ENCODE measurements around the gene HNRNPA1. TPM values are rescaled to one million over a fixed set of nuclear protein-coding genes. Genes with fewer than 3 reads are reported as not detected.

Gene HNRNPA1
- polyA plus RNA-seq, 1 donor from 2014 or later, result 613 TPM

- Histone ChIP-seq H3K4me2 (ENCODE audit: low read length) (no peak overlapping the region), H4K20me1 (ENCODE audit: insufficient read depth) (peaks cover 27% of the 10 kb centered on the region), H3K9me2 (ENCODE audit: insufficient read depth, low read length) (no peaks in the 10 kb centered on the region), H3K79me2 (replicated peaks; ENCODE audit: insufficient read depth, low read length) (peaks cover 19% of the 10 kb centered on the region), H3K4me3 (ENCODE audit: low read length) (no peak overlapping the region), H3K27me3 (ENCODE audit: insufficient read depth, low read depth, low read length) (no peaks in the 10 kb centered on the region), H3K27ac (ENCODE audit: low read length) (no peak overlapping the region), H3K36me3 (ENCODE audit: insufficient read depth, low read length) (peaks cover 18% of the 10 kb centered on the region), H2AFZ (ENCODE audit: low read depth, low read length) (no peak overlapping the region), H3K9me3 (ENCODE audit: low read length) (no peaks in the 10 kb centered on the region), H3K9ac (ENCODE audit: low read length) (no peak overlapping the region), H3F3A (ENCODE audit: insufficient read depth, low read length, poor library complexity, severe bottlenecking) (no peaks in the 10 kb centered on the region)
- TF ChIP-seq TAF1 (IDR thresholded peaks at IDR 0.05; ENCODE audit: low read depth), result no peak
- TF ChIP-seq MXI1 (conservative IDR thresholded peaks at IDR 0.05; ENCODE audit: poor library complexity, severe bottlenecking), result no peak
- no peak for TF ChIP-seq EZH2 (IDR thresholded peaks at IDR 0.05; ENCODE audit: borderline replicate concordance, insufficient read depth, low read length, poor library complexity, severe bottlenecking)
- TF ChIP-seq POLR2AphosphoS5 (IDR thresholded peaks at IDR 0.05), result no peak
- TF ChIP-seq, protein P1, sequence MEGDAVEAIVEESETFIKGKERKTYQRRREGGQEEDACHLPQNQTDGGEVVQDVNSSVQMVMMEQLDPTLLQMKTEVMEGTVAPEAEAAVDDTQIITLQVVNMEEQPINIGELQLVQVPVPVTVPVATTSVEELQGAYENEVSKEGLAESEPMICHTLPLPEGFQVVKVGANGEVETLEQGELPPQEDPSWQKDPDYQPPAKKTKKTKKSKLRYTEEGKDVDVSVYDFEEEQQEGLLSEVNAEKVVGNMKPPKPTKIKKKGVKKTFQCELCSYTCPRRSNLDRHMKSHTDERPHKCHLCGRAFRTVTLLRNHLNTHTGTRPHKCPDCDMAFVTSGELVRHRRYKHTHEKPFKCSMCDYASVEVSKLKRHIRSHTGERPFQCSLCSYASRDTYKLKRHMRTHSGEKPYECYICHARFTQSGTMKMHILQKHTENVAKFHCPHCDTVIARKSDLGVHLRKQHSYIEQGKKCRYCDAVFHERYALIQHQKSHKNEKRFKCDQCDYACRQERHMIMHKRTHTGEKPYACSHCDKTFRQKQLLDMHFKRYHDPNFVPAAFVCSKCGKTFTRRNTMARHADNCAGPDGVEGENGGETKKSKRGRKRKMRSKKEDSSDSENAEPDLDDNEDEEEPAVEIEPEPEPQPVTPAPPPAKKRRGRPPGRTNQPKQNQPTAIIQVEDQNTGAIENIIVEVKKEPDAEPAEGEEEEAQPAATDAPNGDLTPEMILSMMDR (IDR thresholded peaks at IDR 0.05; ENCODE audit: poor library complexity, severe bottlenecking), result no peak
- no peak for TF ChIP-seq EP300 (conservative IDR thresholded peaks at IDR 0.05; ENCODE audit: poor library complexity, severe bottlenecking)
- no peak for TF ChIP-seq REST (IDR thresholded peaks at IDR 0.05; ENCODE audit: borderline replicate concordance)
- no peak for TF ChIP-seq SMC3 (conservative IDR thresholded peaks at IDR 0.05; ENCODE audit: poor library complexity)
- no peak for TF ChIP-seq RAD21 (conservative IDR thresholded peaks at IDR 0.05)
Measured at GRCh38 chr12:54287261-54288157, 7.0 kb downstream of the HNRNPA1 start.

DNA sequence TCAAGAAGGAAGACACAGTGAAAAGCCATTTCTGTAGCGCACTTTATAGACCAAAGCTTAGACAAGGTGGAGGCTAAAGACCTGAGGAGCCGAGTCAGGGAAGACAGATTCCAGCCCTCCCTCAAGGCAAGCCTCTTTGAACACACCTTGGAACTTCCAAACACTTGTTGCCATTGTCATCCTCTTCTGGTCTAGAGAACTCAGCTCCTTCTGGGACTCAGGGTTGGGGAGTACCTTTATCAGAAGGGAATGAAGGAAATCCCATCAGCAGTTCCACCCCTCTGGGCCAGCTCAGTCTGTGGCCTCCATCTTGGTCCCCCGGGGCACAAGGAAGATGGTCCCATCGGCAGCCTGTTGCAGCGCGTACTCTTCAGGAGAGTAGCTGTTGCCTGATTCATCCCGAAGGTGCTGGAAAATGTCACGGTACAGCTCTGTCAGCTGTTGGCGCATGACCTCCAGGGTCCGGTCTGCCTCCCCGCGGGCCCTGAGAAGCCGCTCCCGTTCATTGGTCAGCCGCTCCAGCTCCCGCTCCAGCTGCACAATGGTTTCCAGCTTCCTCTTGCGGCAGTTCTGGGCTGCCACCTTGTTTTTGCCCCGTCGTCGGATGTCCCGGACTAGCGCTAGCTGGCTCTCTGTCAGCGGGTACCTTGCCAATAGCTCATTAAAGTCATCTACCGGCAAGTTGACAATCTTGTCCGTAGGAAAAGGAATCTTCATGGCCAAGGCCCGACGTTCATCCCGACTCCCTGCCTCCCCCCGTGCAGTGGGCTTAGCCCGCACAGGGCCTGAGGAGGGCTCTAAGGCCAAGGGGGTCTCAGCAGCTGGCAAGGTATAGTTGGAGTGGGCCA is 11.8 kb downstream of the HNRNPA1 start:
- TF ChIP-seq EZH2 (IDR thresholded peaks at IDR 0.05; ENCODE audit: borderline replicate concordance, insufficient read depth, low read length, poor library complexity, severe bottlenecking) (no peak), REST (IDR thresholded peaks at IDR 0.05; ENCODE audit: borderline replicate concordance) (no peak), TAF1 (IDR thresholded peaks at IDR 0.05; ENCODE audit: low read depth) (no peak), POLR2AphosphoS5 (IDR thresholded peaks at IDR 0.05) (no peak), SMC3 (conservative IDR thresholded peaks at IDR 0.05; ENCODE audit: poor library complexity) (no peak), RAD21 (conservative IDR thresholded peaks at IDR 0.05) (no peak), MXI1 (conservative IDR thresholded peaks at IDR 0.05; ENCODE audit: poor library complexity, severe bottlenecking) (no peak), EP300 (conservative IDR thresholded peaks at IDR 0.05; ENCODE audit: poor library complexity, severe bottlenecking) (no peak)
- TF ChIP-seq, protein P1 (IDR thresholded peaks at IDR 0.05; ENCODE audit: poor library complexity, severe bottlenecking), result no peak
- Histone ChIP-seq H3K9ac (ENCODE audit: low read length) (no peak overlapping the region), H3K36me3 (ENCODE audit: insufficient read depth, low read length) (no peaks in the 10 kb centered on the region), H3K79me2 (replicated peaks; ENCODE audit: insufficient read depth, low read length) (no peaks in the 10 kb centered on the region), H3K27me3 (ENCODE audit: insufficient read depth, low read depth, low read length) (no peaks in the 10 kb centered on the region), H3F3A (ENCODE audit: insufficient read depth, low read length, poor library complexity, severe bottlenecking) (no peaks in the 10 kb centered on the region), H3K9me2 (ENCODE audit: insufficient read depth, low read length) (no peaks in the 10 kb centered on the region), H3K27ac (ENCODE audit: low read length) (no peak overlapping the region), H3K9me3 (ENCODE audit: low read length) (no peaks in the 10 kb centered on the region), H4K20me1 (ENCODE audit: insufficient read depth) (no peaks in the 10 kb centered on the region), H3K4me3 (ENCODE audit: low read length) (no peak overlapping the region), H3K4me2 (ENCODE audit: low read length) (no peak overlapping the region), H2AFZ (ENCODE audit: low read depth, low read length) (no peak overlapping the region)
